Measurements from ENCODE around the gene DEPP1.

DEPP1 gene

DNA sequence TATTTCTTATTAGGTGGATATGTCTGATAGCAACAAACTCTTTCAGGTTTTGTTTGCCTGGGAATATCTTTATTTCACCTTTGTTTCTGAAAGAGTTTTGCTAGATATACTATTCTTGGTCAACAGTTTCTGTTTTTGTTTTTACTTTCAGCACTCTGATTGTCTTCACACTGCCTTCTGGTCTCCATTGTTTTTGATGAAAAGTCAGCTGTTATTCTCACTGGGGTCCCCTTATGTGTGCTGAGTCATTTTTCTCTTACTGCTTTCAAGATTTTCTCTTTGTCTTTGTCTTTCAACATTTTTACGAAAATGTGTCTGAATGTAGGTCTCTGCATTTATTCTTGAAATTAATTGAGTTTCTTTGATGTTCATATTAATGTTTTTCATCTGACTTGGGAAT lies 34.3 kb downstream of the DEPP1 start:
- H3K36me3 ChIP-seq: no peaks in the 10 kb centered on the region
- H3K4me3 ChIP-seq: no peak overlapping the region
- no peaks in the 10 kb centered on the region for H3K27me3 ChIP-seq
- H3K9me3 ChIP-seq: peaks cover 0 to 5% (median 0%) of the 10 kb centered on the region in 3 donors
- intact Hi-C loops (cut with DNase I; ENCODE audit: low total_unique reads): no loop called here
- no peak overlapping the region for H3K27ac ChIP-seq
- DNase-seq: no peak
- H3K4me1 ChIP-seq: peaks cover 0 to under 1% (median 0%) of the 10 kb centered on the region in 4 donors
- TF ChIP-seq, protein P1, sequence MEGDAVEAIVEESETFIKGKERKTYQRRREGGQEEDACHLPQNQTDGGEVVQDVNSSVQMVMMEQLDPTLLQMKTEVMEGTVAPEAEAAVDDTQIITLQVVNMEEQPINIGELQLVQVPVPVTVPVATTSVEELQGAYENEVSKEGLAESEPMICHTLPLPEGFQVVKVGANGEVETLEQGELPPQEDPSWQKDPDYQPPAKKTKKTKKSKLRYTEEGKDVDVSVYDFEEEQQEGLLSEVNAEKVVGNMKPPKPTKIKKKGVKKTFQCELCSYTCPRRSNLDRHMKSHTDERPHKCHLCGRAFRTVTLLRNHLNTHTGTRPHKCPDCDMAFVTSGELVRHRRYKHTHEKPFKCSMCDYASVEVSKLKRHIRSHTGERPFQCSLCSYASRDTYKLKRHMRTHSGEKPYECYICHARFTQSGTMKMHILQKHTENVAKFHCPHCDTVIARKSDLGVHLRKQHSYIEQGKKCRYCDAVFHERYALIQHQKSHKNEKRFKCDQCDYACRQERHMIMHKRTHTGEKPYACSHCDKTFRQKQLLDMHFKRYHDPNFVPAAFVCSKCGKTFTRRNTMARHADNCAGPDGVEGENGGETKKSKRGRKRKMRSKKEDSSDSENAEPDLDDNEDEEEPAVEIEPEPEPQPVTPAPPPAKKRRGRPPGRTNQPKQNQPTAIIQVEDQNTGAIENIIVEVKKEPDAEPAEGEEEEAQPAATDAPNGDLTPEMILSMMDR (IDR thresholded peaks at IDR 0.05): no peak

DNA sequence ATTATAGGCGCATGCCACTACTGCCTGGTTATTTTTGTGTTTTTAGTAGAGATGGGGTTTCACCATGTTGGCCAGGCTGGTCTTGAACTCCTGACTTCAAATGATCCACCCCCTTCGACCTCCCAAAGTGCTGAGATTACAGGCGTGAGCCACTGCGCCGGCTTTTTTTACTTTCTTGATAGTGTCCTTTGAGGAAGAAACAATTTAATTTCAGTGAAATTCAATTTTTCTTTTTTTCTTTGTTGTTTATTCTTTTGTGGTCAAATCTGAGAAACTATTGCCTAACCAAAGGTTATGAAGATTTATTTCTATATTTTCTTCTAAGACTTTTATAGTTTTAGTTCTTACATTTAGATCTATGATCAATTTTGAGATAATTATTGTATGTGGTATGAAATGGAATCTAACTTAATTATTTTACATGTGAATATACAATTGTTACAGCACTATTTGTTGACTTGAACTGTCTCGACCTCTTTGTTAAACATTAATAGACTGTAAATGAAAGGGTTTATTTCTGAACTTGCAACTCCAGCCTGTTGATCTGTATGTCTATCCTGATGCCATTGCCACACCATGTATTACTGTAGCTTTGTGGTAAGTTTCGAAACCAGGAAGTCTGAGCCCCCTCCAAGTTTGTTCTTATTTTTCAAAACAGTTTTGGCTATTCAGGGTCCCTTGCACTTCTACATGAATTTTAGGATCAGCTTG lies 38.8 kb downstream of the DEPP1 start:
- Histone ChIP-seq H3K27me3 (no peaks in the 10 kb centered on the region), H3K27ac (no peak overlapping the region), H3K9me3 (peaks cover 0 to 5% (median 0%) of the 10 kb centered on the region in 3 donors), H3K4me1 (peaks cover 0 to 17% (median 13%) of the 10 kb centered on the region in 4 donors), H3K4me3 (no peak overlapping the region), H3K36me3 (no peaks in the 10 kb centered on the region)
- intact Hi-C loops (cut with DNase I; ENCODE audit: low total_unique reads): loop anchor here (10.0 kb wide), 1 partner anchor 305 kb away; no protein-coding TSS in a partner anchor
- no peak for DNase-seq
- TF ChIP-seq, protein P1 (IDR thresholded peaks at IDR 0.05): no peak

DNA sequence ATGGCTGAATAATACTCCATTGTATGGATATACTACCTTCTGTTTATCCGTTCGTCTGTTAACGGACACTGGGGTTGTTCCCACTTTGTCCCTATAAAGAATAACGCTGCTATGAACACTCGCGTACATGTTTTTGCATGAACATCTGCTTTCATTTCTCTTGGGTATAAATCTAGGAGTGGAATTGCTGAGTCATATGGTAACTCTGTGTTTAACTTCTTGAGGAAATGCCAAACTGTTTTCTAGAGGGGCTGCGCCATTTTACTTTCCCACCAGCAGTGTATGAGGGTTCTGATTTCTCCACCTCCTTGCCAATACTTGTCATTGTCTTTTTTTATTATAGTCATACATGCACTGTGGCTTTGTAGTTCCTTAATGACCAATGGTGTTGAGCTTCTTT lies 39.7 kb downstream of the DEPP1 start:
- Histone ChIP-seq H3K4me3 (no peak overlapping the region), H3K27me3 (no peaks in the 10 kb centered on the region), H3K9me3 (no peaks in the 10 kb centered on the region), H3K4me1 (peaks cover 0 to 24% (median 16%) of the 10 kb centered on the region in 4 donors), H3K36me3 (no peaks in the 10 kb centered on the region), H3K27ac (no peak overlapping the region)
- intact Hi-C loops (cut with DNase I; ENCODE audit: low total_unique reads): loop anchor here (10.0 kb wide), 1 partner anchor 306 kb away; no protein-coding TSS in a partner anchor
- DNase-seq: no peak
- TF ChIP-seq, protein P1 (IDR thresholded peaks at IDR 0.05): no peak

DNA sequence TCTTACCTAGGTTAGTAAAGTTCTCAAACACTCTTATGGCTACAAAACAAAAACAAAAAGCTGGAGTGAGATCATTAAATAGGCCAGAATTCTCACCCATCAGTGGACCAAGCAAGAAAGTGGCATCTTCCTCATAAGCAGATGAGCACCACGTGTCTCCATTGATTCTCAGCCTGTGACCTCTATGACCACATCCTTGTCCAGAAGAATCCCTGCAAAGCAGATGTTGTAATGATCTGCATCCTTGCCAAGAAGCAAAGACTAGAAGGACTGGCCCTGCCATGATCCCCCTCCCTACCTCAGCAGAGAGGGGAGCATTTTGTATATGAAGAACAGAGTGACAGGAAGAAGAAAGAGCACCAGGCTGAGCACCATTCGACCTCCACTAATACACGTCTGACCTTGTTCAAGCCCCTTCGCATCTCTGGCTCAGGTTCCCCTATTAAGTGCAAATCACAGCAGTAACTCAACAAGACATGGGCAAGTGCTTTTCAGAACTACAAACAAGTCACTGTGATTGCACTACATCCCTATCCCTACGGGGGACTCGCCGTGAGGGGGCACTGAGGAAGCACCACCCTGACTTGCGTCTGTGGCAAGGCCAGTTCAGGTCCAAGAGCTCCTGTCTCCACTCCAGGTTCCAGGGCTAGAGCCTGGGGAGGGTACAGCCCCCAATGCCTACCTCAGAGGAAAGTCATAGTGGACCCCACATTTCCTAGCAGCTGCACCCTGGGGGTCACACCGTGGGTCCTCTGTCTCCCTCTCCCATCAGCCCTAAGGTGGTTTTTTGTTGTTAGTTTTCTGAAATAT lies 41.2 kb downstream of the DEPP1 start:
- DNase-seq: no peak
- intact Hi-C loops (cut with DNase I; ENCODE audit: low total_unique reads): loop anchor here (10.0 kb wide), 1 partner anchor 307 kb away; no protein-coding TSS in a partner anchor
- H3K27ac ChIP-seq: no peak overlapping the region

DNA sequence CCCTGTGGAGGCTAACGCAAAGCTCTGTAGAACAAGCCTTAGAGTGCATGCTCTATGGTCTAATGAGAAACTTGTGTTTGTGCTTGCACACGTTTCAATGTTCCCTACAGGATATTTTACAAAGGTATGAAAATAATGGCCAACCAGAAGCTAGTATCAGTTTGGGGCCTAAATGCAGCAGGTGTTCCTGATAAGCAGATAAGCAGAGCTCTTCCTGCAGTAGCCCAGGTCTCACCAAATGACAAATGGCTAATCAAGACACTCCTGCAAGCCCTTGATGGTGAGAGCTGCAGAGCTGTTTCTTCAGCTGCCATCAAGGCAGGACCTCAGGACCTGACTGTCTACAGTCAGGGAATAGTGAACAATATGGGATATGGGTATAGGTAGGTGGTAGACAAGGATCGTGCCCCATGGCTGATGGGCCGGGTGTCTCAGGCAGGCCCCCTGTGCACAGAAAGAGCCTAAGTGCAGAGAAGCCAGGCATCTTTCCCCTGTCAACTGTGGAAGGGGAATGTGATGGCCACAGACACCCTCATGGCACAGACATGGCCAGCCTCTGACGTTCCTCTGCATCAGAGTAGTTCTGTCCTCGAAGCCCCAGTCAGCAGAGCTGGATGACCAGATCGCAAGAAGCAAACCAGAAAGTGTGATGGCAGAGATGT lies 42.2 kb downstream of the DEPP1 start:
- no peak for DNase-seq
- H3K27me3 ChIP-seq: no peaks in the 10 kb centered on the region
- H3K27ac ChIP-seq: peak overlapping the region; percentile 53 to 63
- TF ChIP-seq, protein P1 (IDR thresholded peaks at IDR 0.05): no peak
- no peak overlapping the region for H3K4me3 ChIP-seq
- peaks cover 0 to 34% (median 22%) of the 10 kb centered on the region in 4 donors for H3K4me1 ChIP-seq
- intact Hi-C loops (cut with DNase I; ENCODE audit: low total_unique reads): loop anchor here (10.0 kb wide), 1 partner anchor 308 kb away; no protein-coding TSS in a partner anchor
- H3K9me3 ChIP-seq: no peaks in the 10 kb centered on the region
- H3K36me3 ChIP-seq: no peaks in the 10 kb centered on the region

More for the DNA sequence above, 41.2 kb downstream of the DEPP1 start:
- H3K4me1 ChIP-seq: peaks cover 0 to 32% (median 22%) of the 10 kb centered on the region in 4 donors
- H3K4me3 ChIP-seq: no peak overlapping the region
- H3K36me3 ChIP-seq: no peaks in the 10 kb centered on the region
- TF ChIP-seq, protein P1 (IDR thresholded peaks at IDR 0.05): no peak
- no peaks in the 10 kb centered on the region for H3K27me3 ChIP-seq
- H3K9me3 ChIP-seq: no peaks in the 10 kb centered on the region

Measured in tibial artery (tissue), 4 donors.